K562 (cell line): ENCODE data around the gene SCPEP1. TPM values are rescaled to one million over a fixed set of nuclear protein-coding genes. Genes with fewer than 3 reads are reported as not detected.

ENCODE experiments used
- ESRRB ChIP-seq: fragments of 250-450 bp; sonication (Bioruptor Pico); IDR thresholded peaks from 2 replicates; pipeline ENCODE4 v1.5.0; 2020; ENCODE audit warnings: mild to moderate bottlenecking, moderate library complexity, borderline replicate concordance
- GABPB2 ChIP-seq: fragments of 250-450 bp; sonication (Bioruptor Pico); conservative IDR thresholded peaks from 2 replicates; pipeline ENCODE4 v1.5.1; 2021; ENCODE audit warnings: mild to moderate bottlenecking
- HNRNPLL ChIP-seq: fragments of 200-400 bp; formaldehyde crosslinking; IDR thresholded peaks from 2 replicates; pipeline ENCODE4 v1.6.1; 2017; ENCODE audit warnings: low read length, low read depth, mild to moderate bottlenecking; ENCODE audit not compliant: poor library complexity, severe bottlenecking
- MAFK ChIP-seq: IDR thresholded peaks from 2 replicates; pipeline ENCODE4 v1.6.1; 2011; ENCODE audit warnings: low read length, improper control_type of control experiment
- MEF2A ChIP-seq: IDR thresholded peaks from 2 replicates; pipeline ENCODE4 v1.6.1; 2011; ENCODE audit warnings: low read depth, mild to moderate bottlenecking, low read length, moderate library complexity; ENCODE audit not compliant: control insufficient read depth
- OTX1 ChIP-seq: fragments of 450-650 bp; formaldehyde crosslinking; IDR thresholded peaks from 2 replicates; pipeline ENCODE4 v1.4.0; 2022; ENCODE audit warnings: mild to moderate bottlenecking
- PHF20 ChIP-seq: fragments of 450-650 bp; IDR thresholded peaks from 2 replicates; pipeline ENCODE4 v1.6.1; 2018; ENCODE audit not compliant: partially characterized antibody
- STAT5A ChIP-seq: IDR thresholded peaks from 2 replicates; pipeline ENCODE4 v1.6.1; 2012; ENCODE audit warnings: low read length, inconsistent platforms, borderline replicate concordance
- TCF3 ChIP-seq: sonication (generic); formaldehyde crosslinking; IDR thresholded peaks from 2 replicates; pipeline ENCODE4 v1.4.0; 2020; ENCODE audit warnings: mild to moderate bottlenecking, missing genetic modification reagents
- ZSCAN32 ChIP-seq: fragments of 450-650 bp; formaldehyde crosslinking; IDR thresholded peaks from 2 replicates; pipeline ENCODE4 v1.4.0; 2020; ENCODE audit warnings: mild to moderate bottlenecking, moderate library complexity
- polyA plus RNA-seq, 8 experiments: library from polyadenylated mRNA; depleted of rRNA in 4 of 8; stranded (reverse) in 5 of 8; unstranded in 3 of 8; fragments of >200 nt; fragmentation: Nextera tagmentation in 2 of 8; fragmentation: Illumina TruSeq in 1 of 8; extraction: Ambion mirVana in 2 of 8; extraction: Trizol in 1 of 8; gene quantifications; 2 replicates each; pipeline versions ENCODE4 v1.2.1 to v1.2.3, GENCODE V29; 2011 to 2014; ENCODE audit warnings: inconsistent platforms in 1 of 8, missing spikeins in 1 of 8
- total RNA-seq, 7 experiments: library from RNA; depleted of rRNA in 6 of 7; stranded (reverse); fragments of >200 nt in 6 of 7; fragmentation: Illumina TruSeq in 2 of 7; extraction: Trizol in 2 of 7; gene quantifications; 2 replicates each; pipeline versions ENCODE4 v1.2.1 to v1.2.3, GENCODE V29; 2011 to 2021; ENCODE audit warnings: low replicate concordance in 1 of 7
- TF ChIP-seq, protein P1 (sequence below): sonication (generic); formaldehyde crosslinking; IDR thresholded peaks from 2 replicates; pipeline ENCODE4 v1.8.0; 2023; ENCODE audit warnings: missing genetic modification reagents, mild to moderate bottlenecking, borderline replicate concordance
- TF ChIP-seq, protein P2 (sequence below), 2 experiments: fragments of 150-350 bp in 1 of 2; IDR thresholded peaks; 2 replicates each; pipeline ENCODE4 v1.6.1; 2012 to 2016; ENCODE audit warnings: low read depth in 2 of 2, low read length in 2 of 2, mild to moderate bottlenecking in 1 of 2, moderate library complexity in 1 of 2
- TF ChIP-seq, protein P3 (sequence below): fragments of 150-350 bp; conservative IDR thresholded peaks from 2 replicates; pipeline ENCODE4 v1.6.1; 2014; ENCODE audit warnings: low read length
- TF ChIP-seq, protein P4 (sequence below), 2 experiments: fragments of 450-650 bp in 1 of 2; sonication (generic) in 1 of 2; formaldehyde crosslinking; conservative IDR thresholded peaks; 2 replicates each; pipeline versions ENCODE4 v1.4.0 to v1.8.1; 2020 to 2022; ENCODE audit warnings: mild to moderate bottlenecking in 1 of 2, missing genetic modification reagents in 1 of 2

SCPEP1 gene
- total and polyA plus RNA-seq, 9 of the 15 experiments (the other 6 are each of a cell fraction or from before 2014, with no cell fraction given): 5.1 to 14.8 (median 7.2) TPM

DNA sequence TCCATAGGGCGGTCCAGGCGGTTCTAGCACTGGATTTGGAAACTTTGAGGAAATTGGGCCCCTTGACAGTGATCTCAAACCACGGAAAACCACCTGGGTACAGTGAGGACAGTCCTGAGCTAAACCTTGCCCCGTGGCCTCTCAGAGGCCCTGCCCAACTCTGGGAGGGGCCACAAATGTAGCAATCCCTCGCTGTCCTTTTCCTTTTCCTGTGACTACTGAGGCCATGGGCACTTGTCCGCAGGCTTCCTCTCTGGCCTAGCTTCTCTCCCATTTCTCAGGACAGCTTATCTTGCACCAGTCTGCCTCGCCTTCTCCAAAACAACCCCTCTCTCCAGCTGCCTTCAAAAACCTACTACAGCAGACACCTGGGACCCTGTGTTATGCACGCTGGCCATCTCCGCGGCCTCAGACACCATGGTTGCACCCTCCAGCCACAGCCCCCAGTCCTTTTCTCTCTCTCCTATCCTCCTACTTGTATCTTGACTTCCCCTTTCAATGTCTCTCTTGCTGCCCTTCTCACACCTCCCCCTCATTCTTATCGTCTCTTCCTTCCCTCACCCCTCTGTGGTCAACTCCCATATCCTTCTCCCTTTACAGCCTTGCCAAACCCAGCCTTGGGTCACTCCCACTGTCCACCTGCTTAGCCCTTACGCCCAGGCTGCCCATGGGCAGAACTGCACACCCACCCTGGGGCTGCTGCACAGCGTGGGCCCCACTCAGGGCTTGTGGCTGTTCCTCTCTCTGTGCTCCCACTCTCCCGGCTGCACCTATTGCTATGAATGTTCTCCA is 7.6 kb downstream of the SCPEP1 start (continued):
- TF ChIP-seq, protein P1, sequence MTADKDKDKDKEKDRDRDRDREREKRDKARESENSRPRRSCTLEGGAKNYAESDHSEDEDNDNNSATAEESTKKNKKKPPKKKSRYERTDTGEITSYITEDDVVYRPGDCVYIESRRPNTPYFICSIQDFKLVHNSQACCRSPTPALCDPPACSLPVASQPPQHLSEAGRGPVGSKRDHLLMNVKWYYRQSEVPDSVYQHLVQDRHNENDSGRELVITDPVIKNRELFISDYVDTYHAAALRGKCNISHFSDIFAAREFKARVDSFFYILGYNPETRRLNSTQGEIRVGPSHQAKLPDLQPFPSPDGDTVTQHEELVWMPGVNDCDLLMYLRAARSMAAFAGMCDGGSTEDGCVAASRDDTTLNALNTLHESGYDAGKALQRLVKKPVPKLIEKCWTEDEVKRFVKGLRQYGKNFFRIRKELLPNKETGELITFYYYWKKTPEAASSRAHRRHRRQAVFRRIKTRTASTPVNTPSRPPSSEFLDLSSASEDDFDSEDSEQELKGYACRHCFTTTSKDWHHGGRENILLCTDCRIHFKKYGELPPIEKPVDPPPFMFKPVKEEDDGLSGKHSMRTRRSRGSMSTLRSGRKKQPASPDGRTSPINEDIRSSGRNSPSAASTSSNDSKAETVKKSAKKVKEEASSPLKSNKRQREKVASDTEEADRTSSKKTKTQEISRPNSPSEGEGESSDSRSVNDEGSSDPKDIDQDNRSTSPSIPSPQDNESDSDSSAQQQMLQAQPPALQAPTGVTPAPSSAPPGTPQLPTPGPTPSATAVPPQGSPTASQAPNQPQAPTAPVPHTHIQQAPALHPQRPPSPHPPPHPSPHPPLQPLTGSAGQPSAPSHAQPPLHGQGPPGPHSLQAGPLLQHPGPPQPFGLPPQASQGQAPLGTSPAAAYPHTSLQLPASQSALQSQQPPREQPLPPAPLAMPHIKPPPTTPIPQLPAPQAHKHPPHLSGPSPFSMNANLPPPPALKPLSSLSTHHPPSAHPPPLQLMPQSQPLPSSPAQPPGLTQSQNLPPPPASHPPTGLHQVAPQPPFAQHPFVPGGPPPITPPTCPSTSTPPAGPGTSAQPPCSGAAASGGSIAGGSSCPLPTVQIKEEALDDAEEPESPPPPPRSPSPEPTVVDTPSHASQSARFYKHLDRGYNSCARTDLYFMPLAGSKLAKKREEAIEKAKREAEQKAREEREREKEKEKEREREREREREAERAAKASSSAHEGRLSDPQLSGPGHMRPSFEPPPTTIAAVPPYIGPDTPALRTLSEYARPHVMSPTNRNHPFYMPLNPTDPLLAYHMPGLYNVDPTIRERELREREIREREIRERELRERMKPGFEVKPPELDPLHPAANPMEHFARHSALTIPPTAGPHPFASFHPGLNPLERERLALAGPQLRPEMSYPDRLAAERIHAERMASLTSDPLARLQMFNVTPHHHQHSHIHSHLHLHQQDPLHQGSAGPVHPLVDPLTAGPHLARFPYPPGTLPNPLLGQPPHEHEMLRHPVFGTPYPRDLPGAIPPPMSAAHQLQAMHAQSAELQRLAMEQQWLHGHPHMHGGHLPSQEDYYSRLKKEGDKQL (CRISPR knock-in tag): no peak
- no peak for TF ChIP-seq MEF2A
- no peak for TF ChIP-seq PHF20
- TF ChIP-seq, protein P2, sequence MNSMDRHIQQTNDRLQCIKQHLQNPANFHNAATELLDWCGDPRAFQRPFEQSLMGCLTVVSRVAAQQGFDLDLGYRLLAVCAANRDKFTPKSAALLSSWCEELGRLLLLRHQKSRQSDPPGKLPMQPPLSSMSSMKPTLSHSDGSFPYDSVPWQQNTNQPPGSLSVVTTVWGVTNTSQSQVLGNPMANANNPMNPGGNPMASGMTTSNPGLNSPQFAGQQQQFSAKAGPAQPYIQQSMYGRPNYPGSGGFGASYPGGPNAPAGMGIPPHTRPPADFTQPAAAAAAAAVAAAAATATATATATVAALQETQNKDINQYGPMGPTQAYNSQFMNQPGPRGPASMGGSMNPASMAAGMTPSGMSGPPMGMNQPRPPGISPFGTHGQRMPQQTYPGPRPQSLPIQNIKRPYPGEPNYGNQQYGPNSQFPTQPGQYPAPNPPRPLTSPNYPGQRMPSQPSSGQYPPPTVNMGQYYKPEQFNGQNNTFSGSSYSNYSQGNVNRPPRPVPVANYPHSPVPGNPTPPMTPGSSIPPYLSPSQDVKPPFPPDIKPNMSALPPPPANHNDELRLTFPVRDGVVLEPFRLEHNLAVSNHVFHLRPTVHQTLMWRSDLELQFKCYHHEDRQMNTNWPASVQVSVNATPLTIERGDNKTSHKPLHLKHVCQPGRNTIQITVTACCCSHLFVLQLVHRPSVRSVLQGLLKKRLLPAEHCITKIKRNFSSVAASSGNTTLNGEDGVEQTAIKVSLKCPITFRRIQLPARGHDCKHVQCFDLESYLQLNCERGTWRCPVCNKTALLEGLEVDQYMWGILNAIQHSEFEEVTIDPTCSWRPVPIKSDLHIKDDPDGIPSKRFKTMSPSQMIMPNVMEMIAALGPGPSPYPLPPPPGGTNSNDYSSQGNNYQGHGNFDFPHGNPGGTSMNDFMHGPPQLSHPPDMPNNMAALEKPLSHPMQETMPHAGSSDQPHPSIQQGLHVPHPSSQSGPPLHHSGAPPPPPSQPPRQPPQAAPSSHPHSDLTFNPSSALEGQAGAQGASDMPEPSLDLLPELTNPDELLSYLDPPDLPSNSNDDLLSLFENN (IDR thresholded peaks at IDR 0.05; ENCODE audit: low read depth in 2 of 2, low read length in 2 of 2): peak in 1 of 2 experiments; percentile 78; a peak in 2 of 4 replicates
- no peak for TF ChIP-seq MAFK
- TF ChIP-seq ZSCAN32 (CRISPR knock-in tag): no peak
- TF ChIP-seq OTX1 (CRISPR knock-in tag): peak; percentile 75; the same call in 1 of the 2 replicates
- TF ChIP-seq, protein P3, sequence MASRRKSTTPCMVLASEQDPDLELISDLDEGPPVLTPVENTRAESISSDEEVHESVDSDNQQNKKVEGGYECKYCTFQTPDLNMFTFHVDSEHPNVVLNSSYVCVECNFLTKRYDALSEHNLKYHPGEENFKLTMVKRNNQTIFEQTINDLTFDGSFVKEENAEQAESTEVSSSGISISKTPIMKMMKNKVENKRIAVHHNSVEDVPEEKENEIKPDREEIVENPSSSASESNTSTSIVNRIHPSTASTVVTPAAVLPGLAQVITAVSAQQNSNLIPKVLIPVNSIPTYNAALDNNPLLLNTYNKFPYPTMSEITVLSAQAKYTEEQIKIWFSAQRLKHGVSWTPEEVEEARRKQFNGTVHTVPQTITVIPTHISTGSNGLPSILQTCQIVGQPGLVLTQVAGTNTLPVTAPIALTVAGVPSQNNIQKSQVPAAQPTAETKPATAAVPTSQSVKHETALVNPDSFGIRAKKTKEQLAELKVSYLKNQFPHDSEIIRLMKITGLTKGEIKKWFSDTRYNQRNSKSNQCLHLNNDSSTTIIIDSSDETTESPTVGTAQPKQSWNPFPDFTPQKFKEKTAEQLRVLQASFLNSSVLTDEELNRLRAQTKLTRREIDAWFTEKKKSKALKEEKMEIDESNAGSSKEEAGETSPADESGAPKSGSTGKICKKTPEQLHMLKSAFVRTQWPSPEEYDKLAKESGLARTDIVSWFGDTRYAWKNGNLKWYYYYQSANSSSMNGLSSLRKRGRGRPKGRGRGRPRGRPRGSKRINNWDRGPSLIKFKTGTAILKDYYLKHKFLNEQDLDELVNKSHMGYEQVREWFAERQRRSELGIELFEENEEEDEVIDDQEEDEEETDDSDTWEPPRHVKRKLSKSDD: no peak
- TF ChIP-seq, protein P4, sequence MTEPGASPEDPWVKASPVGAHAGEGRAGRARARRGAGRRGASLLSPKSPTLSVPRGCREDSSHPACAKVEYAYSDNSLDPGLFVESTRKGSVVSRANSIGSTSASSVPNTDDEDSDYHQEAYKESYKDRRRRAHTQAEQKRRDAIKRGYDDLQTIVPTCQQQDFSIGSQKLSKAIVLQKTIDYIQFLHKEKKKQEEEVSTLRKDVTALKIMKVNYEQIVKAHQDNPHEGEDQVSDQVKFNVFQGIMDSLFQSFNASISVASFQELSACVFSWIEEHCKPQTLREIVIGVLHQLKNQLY (CRISPR knock-in tag; conservative IDR thresholded peaks at IDR 0.05): no peak
- peak; percentile 30; the same call in 1 of the 2 replicates for TF ChIP-seq STAT5A
- TF ChIP-seq GABPB2 (CRISPR knock-in tag): no peak
- TF ChIP-seq ESRRB (CRISPR knock-in tag): no peak
- no peak for TF ChIP-seq HNRNPLL
- peak; percentile 85 for TF ChIP-seq TCF3 (CRISPR knock-in tag)
